Neutrophil (primary cell): ENCODE results near the gene BLVRA.

ENCODE experiments used
- H3K27ac ChIP-seq: fragments of 200-600 bp; sonication (generic); 2 replicates; pipeline ENCODE4 v1.5.1; 2016; ENCODE audit warnings: mild to moderate bottlenecking, moderate library complexity
- H3K27me3 ChIP-seq: fragments of 200-600 bp; sonication (generic); 2 replicates; pipeline ENCODE4 v1.6.0; 2016; ENCODE audit warnings: mild to moderate bottlenecking
- H3K36me3 ChIP-seq: fragments of 200-600 bp; sonication (generic); 2 replicates; pipeline ENCODE4 v1.5.1; 2017
- H3K4me1 ChIP-seq, 2 experiments: fragments of 200-600 bp in 1 of 2; sonication (generic) in 1 of 2; 1 replicate in 1 of 2; 2 replicates in 1 of 2; pipeline versions ENCODE4 v1.5.1 to v1.6.1; 2013 to 2016; ENCODE audit warnings: low read depth in 1 of 2, low read length in 1 of 2, mild to moderate bottlenecking in 1 of 2, moderate library complexity in 1 of 2; ENCODE audit not compliant: control insufficient read depth in 1 of 2, insufficient read depth in 1 of 2
- H3K4me3 ChIP-seq, 2 experiments: fragments of 200-600 bp in 1 of 2; sonication (generic) in 1 of 2; 1 replicate in 1 of 2; 2 replicates in 1 of 2; pipeline ENCODE4 v1.5.1; 2013 to 2016; ENCODE audit warnings: low read depth in 1 of 2, low read length in 1 of 2, mild to moderate bottlenecking in 1 of 2, moderate library complexity in 1 of 2
- H3K9me3 ChIP-seq: fragments of 200-600 bp; sonication (generic); 2 replicates; pipeline ENCODE4 v1.5.1; 2016
- TF ChIP-seq, protein P1 (sequence below): fragments of 200-600 bp; sonication (generic); IDR thresholded peaks from 2 replicates; pipeline ENCODE4 v1.5.1; 2016; ENCODE audit warnings: antibody characterized with exemption

BLVRA gene

GRCh38 chr7:43838201-43838658 is 79.8 kb downstream of the BLVRA start:
- H3K4me3 ChIP-seq: no peak overlapping the region
- no peak overlapping the region for H3K27ac ChIP-seq
- TF ChIP-seq, protein P1, sequence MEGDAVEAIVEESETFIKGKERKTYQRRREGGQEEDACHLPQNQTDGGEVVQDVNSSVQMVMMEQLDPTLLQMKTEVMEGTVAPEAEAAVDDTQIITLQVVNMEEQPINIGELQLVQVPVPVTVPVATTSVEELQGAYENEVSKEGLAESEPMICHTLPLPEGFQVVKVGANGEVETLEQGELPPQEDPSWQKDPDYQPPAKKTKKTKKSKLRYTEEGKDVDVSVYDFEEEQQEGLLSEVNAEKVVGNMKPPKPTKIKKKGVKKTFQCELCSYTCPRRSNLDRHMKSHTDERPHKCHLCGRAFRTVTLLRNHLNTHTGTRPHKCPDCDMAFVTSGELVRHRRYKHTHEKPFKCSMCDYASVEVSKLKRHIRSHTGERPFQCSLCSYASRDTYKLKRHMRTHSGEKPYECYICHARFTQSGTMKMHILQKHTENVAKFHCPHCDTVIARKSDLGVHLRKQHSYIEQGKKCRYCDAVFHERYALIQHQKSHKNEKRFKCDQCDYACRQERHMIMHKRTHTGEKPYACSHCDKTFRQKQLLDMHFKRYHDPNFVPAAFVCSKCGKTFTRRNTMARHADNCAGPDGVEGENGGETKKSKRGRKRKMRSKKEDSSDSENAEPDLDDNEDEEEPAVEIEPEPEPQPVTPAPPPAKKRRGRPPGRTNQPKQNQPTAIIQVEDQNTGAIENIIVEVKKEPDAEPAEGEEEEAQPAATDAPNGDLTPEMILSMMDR: no peak
- H3K9me3 ChIP-seq: no peaks in the 10 kb centered on the region
- peaks cover 13 to 17% of the 10 kb centered on the region in 2 experiments for H3K4me1 ChIP-seq
- H3K27me3 ChIP-seq: no peaks in the 10 kb centered on the region
- H3K36me3 ChIP-seq: no peaks in the 10 kb centered on the region

- H3K36me3 ChIP-seq: no peaks in the 10 kb centered on the region
- no peak overlapping the region for H3K27ac ChIP-seq
- H3K9me3 ChIP-seq: no peaks in the 10 kb centered on the region
- H3K27me3 ChIP-seq: peaks cover 8% of the 10 kb centered on the region
- H3K4me1 ChIP-seq: peaks cover 3 to 6% of the 10 kb centered on the region in 2 experiments
- no peak overlapping the region for H3K4me3 ChIP-seq
- TF ChIP-seq, protein P1: no peak
Observed at GRCh38 chr7:43843296-43843695, 84.8 kb downstream of the BLVRA start.

GRCh38 chr7:43844257-43844656 is 85.8 kb downstream of the BLVRA start:
- H3K9me3 ChIP-seq: no peaks in the 10 kb centered on the region
- peaks cover 17% of the 10 kb centered on the region for H3K27me3 ChIP-seq
- TF ChIP-seq, protein P1: no peak
- no peak overlapping the region for H3K4me3 ChIP-seq
- no peaks in the 10 kb centered on the region for H3K36me3 ChIP-seq
- H3K27ac ChIP-seq: no peak overlapping the region
- no peaks in the 10 kb centered on the region for H3K4me1 ChIP-seq

DNA sequence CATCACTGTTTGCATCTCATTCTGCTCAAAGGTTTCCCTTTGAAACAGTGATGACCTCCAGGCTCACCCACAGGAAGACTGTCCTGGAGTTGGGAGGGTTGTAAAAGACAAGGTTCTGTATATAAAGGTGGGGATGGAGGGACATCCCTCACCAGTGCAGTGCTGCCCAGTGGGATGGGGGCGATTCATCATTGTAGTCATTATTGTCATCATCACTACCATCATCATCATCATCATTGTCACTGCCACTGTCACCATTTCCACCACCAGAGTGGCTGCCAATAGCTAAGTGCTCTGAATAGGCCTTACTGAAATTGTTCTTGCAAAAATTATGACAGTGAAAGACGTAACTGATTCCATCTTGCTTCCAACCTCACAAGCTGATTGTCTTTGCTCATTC is 86.2 kb downstream of the BLVRA start:
- H3K4me1 ChIP-seq: no peaks in the 10 kb centered on the region
- TF ChIP-seq, protein P1: no peak
- H3K36me3 ChIP-seq: no peaks in the 10 kb centered on the region
- H3K27me3 ChIP-seq: peaks cover 17% of the 10 kb centered on the region
- no peak overlapping the region for H3K27ac ChIP-seq
- H3K9me3 ChIP-seq: no peaks in the 10 kb centered on the region
- no peak overlapping the region for H3K4me3 ChIP-seq

GRCh38 chr7:43847496-43847895 is 89.0 kb downstream of the BLVRA start:
- TF ChIP-seq, protein P1: no peak
- Histone ChIP-seq H3K4me1 (no peaks in the 10 kb centered on the region), H3K27me3 (peaks cover 34% of the 10 kb centered on the region), H3K27ac (no peak overlapping the region), H3K36me3 (no peaks in the 10 kb centered on the region), H3K4me3 (no peak overlapping the region), H3K9me3 (no peaks in the 10 kb centered on the region)

DNA sequence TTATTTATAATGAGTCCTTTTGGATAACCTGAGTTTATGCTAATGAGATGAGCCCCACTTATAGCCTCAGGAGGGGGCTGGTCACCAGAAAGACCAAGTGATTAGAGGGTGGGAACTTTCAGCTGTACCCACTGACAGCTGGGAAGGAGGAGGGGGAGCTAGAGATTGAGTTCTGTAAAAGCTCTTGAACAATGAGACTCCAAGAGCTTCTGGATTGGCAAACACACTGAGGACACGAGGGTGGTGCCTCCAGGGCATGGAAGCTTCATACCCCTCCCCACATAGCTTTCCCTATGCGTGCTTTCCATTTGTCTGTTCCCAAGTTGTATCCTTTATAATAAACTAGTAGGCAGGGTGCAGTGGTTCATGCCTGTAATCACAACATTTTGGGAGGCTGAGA is 90.6 kb downstream of the BLVRA start:
- H3K4me3 ChIP-seq: no peak overlapping the region
- peaks cover 34% of the 10 kb centered on the region for H3K27me3 ChIP-seq
- H3K27ac ChIP-seq: no peak overlapping the region
- no peaks in the 10 kb centered on the region for H3K9me3 ChIP-seq
- TF ChIP-seq, protein P1: no peak
- no peaks in the 10 kb centered on the region for H3K36me3 ChIP-seq
- no peaks in the 10 kb centered on the region for H3K4me1 ChIP-seq
